ENCODE data around the gene OSBPL2.

- no peak for TF ChIP-seq CTCF (IDR thresholded peaks at IDR 0.05)
- no peak for TF ChIP-seq EZH2 (IDR thresholded peaks at IDR 0.05; ENCODE audit: borderline replicate concordance, insufficient read depth, low read depth, low read length, poor library complexity, severe bottlenecking)
These were observed 34.8 kb upstream of the OSBPL2 start for GRCh38 chr20:62203378-62204030.
